ENCODE results near the gene ATP7B. TPM values are rescaled to one million over a fixed set of nuclear protein-coding genes. Genes with fewer than 3 reads are reported as not detected.

The ATP7B gene
- total RNA-seq, 1 donor from 2014 or later: 11.6 TPM

GRCh38 chr13:51887468-51887867, 123.8 kb downstream of the ATP7B start:
- TF ChIP-seq CTCF (conservative IDR thresholded peaks at IDR 0.05): no peak
- no peaks in the 10 kb centered on the region for H3K4me1 Mint-ChIP-seq
- peaks cover 14% of the 10 kb centered on the region for H3K27me3 Mint-ChIP-seq (ENCODE audit: low read depth)
- no peak overlapping the region for H3K4me3 Mint-ChIP-seq
- no peaks in the 10 kb centered on the region for H3K36me3 Mint-ChIP-seq (ENCODE audit: low read depth)
- DNase-seq (ENCODE audit: low read depth, low spot score): no peak
- no peak overlapping the region for H3K27ac Mint-ChIP-seq (ENCODE audit: unreplicated experiment)
- H3K9me3 Mint-ChIP-seq: no peaks in the 10 kb centered on the region

GRCh38 chr13:51885651-51886050, 125.6 kb downstream of the ATP7B start:
- TF ChIP-seq CTCF (conservative IDR thresholded peaks at IDR 0.05): no peak
- H3K9me3 Mint-ChIP-seq: no peaks in the 10 kb centered on the region
- no peak overlapping the region for H3K27ac Mint-ChIP-seq (ENCODE audit: unreplicated experiment)
- H3K4me3 Mint-ChIP-seq: no peak overlapping the region
- no peaks in the 10 kb centered on the region for H3K4me1 Mint-ChIP-seq
- peaks cover 15% of the 10 kb centered on the region for H3K27me3 Mint-ChIP-seq (ENCODE audit: low read depth)
- no peak for DNase-seq (ENCODE audit: low read depth, low spot score)
- H3K36me3 Mint-ChIP-seq (ENCODE audit: low read depth): no peaks in the 10 kb centered on the region

- Mint-ChIP-seq H3K4me3 (no peak overlapping the region), H3K36me3 (ENCODE audit: low read depth) (no peaks in the 10 kb centered on the region), H3K27me3 (ENCODE audit: low read depth) (peaks cover 31% of the 10 kb centered on the region), H3K27ac (ENCODE audit: unreplicated experiment) (no peak overlapping the region), H3K4me1 (no peaks in the 10 kb centered on the region), H3K9me3 (no peaks in the 10 kb centered on the region)
- no peak for TF ChIP-seq CTCF (conservative IDR thresholded peaks at IDR 0.05)
- DNase-seq (ENCODE audit: low read depth, low spot score): no peak
Measured at GRCh38 chr13:51883226-51883600, 128.0 kb downstream of the ATP7B start.

Other genes with a start within 250 kb of the ATP7B start
- gene DHRS12, start 207.3 kb downstream of the ATP7B start, total RNA-seq: 8.8 and 9.3 TPM in 2 replicates
- gene TMEM272, start 166.3 kb downstream of the ATP7B start, total RNA-seq: 0.26 TPM in 1 of 2 replicates, not detected in the other
- gene CCDC70, start 149.5 kb downstream of the ATP7B start, total RNA-seq: not detected in 2 replicates
- gene ALG11, start 948 bp upstream of the ATP7B start, total RNA-seq: 34.0 and 37.8 TPM in 2 replicates
- gene UTP14C, start 13.2 kb upstream of the ATP7B start, total RNA-seq: 19.7 and 20.5 TPM in 2 replicates
- 0.12 and 0.27 TPM in 2 replicates for gene NEK5, start 117.6 kb upstream of the ATP7B start, total RNA-seq
- 26.6 and 27.5 TPM in 2 replicates for gene NEK3, start 148.1 kb upstream of the ATP7B start, total RNA-seq